HUDEP-2 (cell line): ENCODE results near the gene C1QL1.

ENCODE experiments used
- DNase-seq, 76 experiments: peaks; one replicate each; lab custom pipeline; 2025; ENCODE audit not compliant: unreplicated experiment in 76 of 76; lab: John Stamatoyannopoulos, UW

C1QL1 gene

DNA sequence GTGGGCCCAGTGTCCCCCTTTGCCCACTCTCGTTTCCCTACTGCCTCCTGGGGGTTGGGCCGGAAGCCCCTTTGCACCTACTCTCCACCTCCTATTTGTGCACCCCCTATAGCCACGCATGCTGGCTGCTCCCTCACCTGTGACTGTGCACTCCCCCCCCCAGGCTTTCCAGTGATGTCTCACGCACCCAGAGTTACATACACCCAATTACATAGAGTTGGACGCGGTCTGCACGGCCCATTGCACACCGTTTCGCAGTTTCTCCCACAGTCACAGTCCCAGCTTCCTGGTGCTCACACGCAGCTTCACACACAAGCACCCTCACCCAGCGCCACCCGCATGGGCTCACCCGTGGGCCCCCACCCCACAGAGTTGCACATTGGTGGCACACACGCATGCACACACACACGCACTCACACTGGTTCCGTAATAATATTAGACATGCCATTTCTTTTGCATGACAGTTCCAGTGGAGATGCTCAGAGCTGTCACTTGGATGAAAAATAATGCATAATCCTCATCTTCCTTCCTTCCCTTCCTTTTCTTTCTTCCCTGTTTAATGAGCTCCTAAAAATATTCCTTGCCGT is 21.5 kb upstream of the C1QL1 start:
- no peak for DNase-seq

DNA sequence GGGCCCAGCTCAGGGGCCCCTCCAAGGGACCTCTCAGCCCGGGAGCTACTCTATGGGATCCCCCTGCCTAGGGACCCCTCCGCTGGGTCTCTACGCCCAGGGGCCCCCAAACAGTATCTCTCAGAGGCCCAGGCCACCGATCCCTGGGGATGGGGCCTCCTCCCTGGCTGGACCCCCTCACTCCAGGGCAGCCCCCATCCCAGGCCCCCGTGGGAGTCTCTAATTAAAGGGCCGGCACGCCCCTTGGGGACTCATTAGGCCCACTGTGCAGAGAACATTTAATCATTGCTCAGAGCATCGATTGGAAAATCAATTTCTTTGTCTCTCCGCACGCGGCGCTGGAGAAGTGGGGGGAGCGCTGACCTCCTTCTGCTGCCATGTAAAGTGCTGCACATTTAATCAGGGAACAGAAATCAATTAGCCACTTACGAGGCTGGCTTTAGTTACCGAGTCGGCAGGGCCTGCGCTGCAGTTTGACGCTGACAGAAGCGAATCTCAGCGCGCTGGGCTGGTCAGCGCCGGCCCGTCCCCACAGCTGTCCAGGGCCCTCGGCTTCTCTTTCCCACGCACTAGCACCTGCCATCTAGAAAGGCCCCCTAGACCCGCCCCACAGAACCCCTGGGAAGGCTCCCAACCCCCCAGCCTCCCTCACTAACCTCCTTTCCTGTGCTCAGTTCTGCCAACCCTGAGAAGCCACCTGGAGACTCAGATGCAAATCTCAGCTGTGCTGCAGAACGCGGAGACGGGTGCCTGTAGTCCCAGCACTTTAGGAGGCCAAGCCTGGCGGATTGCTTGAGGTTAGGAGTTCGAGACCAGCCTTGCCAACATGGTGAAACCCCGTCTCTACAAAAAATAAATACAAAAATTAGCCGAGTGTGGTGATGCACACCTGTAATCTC is 20.2 kb upstream of the C1QL1 start:
- no peak for DNase-seq

DNA sequence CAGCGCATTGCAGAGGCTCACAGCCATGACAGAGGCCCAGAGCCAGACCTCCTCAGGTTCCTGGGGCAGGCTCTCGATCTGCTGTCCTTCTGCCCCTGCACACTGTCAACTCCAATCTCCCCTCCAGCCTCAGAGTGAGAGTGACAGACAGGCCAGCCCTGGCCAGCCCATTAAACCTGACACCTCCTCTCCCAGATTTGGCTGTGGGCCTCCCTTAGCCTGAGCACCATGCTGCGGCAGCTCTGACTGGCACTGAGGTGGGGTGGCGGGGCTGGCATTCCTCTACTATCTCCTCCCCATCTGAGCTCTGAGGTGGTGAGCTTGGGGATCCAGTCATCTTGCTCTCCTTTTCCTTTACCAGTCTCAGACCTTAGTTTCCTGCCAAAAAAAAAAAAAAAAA is 15.5 kb upstream of the C1QL1 start:
- no peak for DNase-seq

DNA sequence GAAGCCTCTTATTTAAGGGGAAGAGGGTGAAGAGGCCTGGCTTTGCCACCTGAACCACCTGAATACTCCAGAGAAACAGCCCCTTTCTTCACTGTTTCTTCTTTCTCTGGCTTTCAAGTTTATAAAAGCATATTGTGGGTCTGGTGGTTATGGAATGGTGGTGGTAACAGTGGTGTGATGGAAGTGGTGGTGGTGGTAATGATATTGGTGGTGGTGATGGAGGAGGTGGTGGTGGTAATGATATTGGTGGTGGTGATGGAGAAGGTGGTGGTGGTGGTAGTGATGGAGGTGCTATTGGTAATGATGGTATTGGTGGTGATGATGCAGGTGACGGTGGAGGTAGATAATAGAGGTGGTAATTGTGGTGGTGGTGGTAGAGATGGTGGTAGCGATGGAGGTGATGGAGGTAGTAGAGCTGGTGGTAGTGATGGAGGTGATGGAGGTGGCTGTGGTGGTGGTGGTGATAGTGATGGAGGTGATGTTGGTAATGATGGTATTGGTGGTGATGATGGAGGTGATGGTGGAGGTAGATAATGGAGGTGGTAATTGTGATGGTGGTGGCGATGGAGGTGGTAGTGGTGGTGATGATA is 14.1 kb upstream of the C1QL1 start:
- no peak for DNase-seq

DNA sequence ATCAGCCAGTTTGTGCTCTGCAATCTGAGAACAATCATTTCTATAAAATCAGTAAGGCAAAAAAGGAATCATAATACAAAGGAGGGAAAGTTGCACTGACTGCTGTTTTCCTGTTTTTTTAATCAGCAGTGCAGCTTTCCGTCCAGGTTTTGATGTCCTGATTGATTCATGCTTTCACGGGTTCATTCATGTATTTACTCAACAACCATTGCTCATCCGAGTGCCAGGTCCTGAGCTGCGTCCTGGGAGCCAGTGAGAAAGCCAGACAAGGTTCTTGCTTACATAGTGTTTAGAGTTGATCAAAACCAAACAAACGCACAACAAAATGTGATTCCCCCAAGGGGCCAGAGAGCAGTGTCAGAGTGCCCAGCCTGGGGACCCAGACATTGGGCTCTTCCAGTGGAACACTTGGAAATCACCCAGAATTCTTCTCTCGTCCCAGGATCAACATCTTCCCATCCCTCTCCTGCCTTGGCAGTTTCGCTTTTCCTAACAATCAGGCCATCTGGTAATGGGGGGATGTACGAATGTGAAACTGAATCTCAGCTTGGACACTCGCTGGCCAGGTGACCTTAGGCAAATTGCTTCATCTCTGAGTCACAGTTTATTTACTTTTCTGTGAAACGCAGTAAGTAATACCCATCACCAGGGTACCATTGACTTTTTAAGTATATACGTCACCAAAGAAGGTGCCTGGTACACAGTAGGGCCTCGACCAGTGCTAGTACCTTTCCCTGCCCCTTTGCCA is 13.3 kb upstream of the C1QL1 start:
- no peak for DNase-seq

DNA sequence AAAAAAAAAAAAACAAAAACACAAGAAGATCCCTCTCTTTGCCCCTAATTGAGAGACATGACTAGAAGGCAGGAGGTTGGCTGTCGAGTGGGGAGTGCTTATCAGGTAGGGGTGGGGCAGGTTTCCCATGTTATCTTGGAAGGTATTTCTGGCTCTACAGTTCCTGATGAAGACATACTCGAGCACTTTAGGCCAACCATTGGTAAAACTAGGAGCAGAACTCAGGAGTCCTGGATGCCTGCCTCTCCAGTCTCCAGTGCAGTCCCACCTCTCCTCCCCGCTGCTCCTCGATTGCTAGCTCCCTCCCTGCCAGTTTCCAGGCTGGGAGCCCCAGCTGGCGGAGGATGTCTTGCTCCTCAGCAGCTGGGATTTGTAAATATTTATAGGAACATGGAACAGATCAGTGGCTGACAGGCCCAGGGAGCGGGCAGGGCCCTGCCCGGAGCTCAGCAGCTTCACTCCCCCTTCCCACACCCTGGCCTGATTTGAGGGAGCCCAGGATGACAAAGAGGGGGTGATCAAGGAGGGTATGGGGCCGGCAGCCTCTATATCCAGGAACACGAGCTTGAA is 11.4 kb upstream of the C1QL1 start:
- DNase-seq = no peak

DNA sequence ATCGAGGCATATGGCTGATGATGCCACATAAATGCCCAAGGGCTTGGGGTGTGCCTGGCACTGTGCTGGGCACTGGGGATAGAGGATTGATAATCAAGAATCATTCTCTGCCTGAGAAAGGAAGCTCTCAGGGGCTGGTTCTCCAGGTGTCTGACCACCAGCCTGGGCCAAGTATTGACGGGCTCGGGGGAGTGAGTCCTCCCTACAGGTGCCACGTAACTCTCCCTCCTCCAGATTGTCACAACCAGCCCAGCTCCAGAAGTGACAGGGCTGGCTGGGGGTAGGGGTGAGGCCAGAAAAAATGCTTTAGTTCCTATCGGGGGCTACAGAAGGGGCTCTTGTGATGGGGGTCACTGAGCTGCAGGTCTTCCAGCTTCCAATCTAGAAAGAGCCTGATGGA is 10.7 kb upstream of the C1QL1 start:
- no peak for DNase-seq

DNA sequence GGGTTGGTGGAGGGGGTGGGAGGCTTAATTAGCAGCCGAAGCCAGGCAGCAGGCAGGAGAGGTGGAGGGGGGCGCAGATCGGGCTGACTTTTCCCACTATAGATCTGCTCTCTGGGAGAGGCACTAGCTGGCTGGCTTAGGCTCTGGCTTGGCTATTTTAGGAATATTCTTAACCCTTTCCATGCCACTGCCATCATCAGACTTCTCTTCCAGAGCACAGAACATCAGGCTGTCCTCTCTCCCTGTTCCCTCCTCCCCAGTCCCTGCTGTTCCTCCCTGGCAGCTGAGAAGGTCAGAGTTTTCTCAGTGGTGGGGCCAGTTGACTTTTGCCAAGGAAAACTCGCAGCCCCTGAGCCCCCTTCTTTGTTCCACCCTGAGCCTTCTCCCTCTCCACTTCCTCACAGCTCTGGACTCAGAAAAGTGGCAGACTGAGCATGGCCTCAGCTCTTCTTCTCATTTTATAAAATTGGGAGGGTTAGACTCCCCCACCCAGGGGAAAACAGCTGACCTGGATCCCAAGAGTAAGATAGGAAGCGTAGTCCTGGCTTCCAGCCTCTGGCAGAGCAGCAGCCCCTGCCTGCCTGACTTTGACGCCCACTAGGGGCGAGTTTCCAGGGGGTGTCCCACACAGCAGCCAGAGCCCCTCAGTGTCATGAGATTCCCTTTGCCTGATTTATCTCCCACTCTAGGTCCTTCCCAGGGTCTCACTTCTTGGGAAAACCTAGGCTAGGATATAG is 9.9 kb upstream of the C1QL1 start:
- DNase-seq = no peak

DNA sequence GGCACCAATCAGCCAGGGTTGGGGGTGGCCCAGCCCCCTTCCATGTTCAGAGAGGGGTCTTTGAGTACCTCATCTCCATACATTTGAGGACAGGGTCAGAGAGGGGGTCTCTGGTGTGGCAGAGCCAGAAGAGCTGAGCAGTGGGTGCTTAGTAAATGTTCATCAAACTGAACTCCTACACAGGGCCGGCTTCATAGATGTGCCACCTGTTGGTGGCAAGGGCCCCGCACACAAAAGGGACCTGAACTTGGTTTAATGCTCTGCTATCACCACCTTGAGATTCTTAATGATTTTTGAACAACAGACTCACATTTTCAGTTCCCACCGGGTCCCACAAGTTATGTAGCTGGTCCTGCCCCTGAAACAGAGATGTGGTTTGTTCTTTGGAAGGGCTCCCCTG is 9.0 kb upstream of the C1QL1 start:
- DNase-seq = peak in 1 of 76 experiments; percentile 18

DNA sequence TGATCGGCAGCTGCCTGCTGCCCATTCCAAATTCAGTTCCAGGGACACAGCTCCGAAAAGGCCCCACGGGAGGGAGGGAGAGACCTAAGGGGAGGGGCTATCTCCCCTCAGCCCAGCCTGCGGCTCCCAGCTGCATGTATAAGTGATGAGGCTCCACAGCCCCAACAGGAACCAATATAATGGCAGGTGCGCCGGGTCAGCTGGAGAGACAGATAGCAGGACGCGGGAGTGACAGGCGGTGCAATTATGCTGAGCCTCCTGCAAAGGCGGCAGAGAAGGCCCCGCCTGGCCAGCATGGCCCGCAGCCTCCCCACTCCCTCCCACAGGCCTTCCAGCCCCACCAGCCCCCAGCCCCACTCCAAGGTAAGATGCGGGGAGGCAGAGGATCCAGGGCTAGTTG is 8.1 kb upstream of the C1QL1 start:
- no peak for DNase-seq

DNA sequence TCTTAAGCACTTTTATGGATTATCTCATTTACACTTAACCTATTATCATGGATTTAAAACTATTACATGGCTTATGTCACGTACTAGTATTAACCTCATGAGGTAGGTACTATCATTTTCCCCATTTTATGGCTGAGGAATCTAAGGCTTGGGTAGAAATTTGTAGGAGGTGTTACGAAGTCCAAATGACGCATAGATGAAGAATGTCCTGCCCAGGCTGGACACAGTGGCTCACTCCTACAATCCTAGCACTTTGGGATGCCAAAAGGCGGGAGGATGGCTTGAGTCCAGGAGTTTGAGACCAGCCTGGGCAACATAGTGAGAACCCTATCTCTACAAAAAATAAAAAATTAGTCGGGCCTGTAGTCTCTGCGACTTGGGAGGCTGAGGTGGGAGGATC is 4.8 kb upstream of the C1QL1 start:
- no peak for DNase-seq

DNA sequence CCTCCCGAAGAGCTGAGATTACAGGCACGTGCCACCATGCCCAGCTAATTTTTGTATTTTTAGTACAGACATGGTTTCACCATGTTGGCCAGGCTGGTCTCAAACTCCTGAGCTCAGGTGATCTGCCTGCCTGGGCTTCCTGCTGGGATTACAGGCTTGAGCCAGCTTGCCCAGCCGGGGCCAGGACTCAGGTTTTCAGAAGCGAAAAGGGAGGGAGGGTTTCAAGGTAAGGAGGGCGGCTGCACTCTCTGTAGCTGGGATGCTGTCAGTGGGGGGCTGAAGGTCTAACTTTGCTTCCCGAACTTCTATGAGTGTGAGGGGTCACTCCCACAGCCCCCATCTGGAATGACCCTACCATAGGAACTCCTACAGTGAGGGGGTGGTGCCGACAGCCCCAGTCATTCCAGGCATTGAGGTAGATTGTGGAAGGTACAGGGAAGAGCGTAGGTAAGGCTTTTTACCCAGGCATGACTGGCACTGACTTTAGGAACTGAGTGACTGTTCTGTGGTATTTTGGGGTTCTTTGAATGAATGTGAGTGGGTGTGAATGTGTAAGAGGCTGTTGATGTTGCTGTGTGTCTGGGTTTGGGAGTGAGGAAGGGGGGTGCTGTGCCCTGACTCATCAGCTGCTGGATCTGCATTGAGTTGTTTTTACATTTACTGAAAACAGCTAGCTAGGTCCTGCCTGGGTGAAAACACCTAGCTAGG is 3.8 kb upstream of the C1QL1 start:
- no peak for DNase-seq

DNA sequence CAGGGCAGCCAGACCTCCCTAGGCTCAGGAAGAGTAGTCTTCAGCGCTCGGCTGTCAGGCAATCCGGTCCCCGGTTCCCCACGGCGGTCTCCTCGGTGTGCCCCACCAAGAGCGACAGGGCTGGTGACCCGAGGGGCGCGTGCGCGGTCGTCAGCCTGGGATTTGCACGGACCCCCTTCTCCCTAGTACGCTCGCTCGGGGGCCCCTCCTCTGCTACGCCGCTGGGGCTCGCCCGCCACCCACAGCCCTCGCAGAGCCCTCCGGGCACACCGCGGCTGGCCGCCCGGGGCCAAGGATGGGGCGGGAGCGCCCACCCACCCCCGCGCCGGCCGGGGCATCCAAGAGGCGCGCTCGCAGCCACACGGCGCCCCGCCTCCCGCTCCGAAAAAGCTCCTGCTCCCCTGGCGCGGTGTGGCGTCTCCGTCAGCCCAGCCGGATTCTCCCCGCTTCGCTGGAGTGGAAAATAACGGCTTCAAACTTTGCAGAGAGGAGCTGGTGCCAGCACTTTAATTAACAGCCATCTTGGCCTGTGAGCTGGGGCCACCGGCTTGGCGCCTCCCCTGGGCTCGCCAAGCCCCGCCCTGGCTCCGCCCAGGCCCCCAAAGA is 2.1 kb upstream of the C1QL1 start:
- no peak for DNase-seq

DNA sequence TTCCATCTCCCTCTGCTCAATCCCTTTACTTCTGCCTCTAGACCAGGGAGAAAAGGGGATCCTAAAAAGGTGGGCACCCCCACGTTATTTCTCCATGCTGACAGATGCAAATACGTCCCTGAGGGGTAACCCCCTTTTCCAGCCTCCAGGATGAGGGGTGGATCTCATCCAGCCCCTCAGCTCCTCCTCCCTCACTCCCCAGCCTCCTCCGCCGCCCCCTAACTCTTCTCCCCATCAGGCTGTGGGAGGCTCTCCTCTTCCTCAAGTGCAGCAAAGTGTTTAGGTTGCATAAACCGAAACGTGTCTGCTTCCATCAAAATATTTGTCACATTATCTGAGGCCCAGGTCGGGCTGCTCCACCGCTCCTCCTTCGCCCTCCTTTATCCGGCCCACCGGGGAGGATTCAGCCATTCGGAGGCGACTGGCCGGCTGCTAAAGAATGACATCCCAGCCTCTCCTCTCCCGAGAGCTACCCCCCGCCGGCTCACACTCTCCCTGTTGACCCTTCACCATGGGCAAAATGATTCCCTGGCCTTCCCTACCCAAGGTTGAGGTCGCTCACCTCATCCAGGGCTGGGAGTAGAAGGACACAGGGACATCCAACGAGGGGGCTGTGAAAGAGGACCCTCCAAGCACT is 1.2 kb upstream of the C1QL1 start:
- no peak for DNase-seq

DNA sequence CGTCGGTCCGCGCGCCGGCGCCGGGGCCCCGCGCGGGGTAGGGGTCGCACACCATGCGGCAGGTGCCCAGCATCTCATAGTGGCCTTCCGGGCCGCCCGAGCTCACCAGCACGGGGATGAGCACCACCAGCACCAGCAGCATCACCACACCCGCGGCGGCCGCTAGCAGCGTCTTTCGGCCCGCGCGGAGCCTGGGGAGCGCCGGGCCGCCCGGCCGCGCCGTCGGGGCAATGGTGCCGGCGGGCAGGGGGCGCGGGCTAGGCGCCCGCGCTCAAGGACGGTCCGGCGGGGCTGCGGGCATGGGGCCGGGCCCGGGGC is 237 bp downstream of the C1QL1 start:
- no peak for DNase-seq

DNA sequence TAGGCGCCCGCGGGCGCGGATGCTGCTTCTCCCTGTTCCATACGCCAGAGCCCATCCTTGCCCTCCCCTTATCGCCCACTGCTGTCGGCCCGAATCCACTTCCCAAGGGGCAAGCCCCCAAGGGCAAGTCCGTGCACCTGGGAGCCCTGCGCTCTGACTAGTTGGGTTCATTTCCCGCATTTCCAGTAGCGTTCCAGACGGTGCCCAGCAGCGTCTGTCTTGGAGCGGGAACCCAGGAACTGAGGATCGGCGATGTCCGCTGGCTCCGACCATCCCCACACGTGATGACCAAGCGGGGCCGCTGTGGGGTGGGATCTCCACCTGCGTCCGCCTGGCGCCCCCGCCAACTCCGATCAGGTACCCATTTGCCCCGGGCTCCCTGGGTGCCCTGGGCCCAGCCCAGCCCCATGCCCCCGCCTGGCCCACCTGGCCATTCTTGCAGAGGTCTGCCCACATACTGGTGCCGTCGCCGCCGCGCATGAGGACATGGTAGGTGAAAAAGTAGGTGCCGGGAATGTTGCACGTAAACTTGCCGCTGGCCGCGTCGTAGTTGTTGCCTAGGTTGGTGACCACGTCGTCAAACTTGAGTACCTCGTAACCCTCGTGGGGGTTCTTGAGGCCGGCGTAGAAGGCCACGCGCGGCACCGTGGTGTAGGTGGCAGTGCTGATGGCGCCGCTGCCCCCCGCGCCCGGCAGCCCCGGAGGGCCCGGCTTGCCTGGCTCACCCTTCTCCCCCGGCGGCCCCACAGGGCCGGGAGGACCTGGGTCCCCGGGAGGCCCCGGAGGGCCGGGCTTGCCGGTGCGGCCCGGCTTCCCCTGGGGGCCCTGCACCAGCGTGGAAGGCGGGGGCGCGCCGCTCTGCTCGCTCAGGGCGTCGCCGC is 837 bp downstream of the C1QL1 start:
- DNase-seq = no peak

DNA sequence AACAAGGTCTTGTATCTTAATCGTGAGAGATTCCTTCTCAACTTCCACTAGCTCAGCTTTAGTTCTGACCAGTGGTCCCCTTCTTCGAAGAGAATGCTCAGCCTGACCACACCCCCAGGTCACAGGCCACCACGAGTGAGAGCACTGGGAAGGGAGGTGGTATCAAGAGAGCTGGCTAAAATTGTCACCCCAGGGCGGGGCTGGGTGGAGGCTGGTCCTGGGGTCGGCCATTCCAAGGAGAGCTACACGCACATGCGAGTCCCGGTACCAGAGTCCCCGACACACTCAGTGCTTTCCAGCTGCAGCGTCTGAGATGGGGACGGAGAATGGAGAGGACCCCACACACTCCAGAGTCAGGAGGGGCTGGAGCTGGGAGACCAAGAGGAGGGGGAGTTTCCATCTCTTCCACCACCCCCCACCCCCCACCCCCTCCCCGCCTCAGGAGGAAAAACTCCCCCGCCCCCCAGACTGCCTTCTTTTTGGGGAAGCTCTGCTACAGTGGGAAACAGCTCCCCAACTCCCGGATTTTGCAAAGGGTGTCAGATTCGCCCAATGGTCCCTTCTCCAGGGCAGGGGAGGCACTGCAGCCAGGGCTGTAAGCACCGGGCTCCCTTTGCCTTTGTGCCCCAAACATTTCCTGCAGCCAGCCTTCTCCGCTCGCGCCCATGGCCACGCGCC is 1.6 kb downstream of the C1QL1 start:
- no peak for DNase-seq
